A549 (cell line): ENCODE measurements around the gene SCAMP2. TPM values are rescaled to one million over a fixed set of nuclear protein-coding genes. Genes with fewer than 3 reads are reported as not detected.
A peak's percentile ranks its signal among the peaks of the same experiment; 100 is the strongest.

Experiments
- ATAC-seq, 2 experiments: fragments of 200-7000 bp in 1 of 2; fragments of >200 bp in 1 of 2; cut with Nextera tagmentation in 1 of 2; cut with Tn5 transposase in 1 of 2; 3 replicates each; pipeline versions ENCODE4 v1.8.0 to v1.9.1; 2018 to 2020; ENCODE audit warnings: mild to moderate bottlenecking in 1 of 2, moderate library complexity in 1 of 2
- CTCF ChIA-PET: fragments of 300-600 bp; sonication (Branson Sonifier 250); formaldehyde crosslinking; extraction: SDS; loops from one replicate; lab custom pipeline; 2021; ENCODE audit warnings: antibody characterized with exemption, inconsistent platforms; lab: Yijun Ruan, JAX
- POLR2A ChIA-PET: fragments of 350-600 bp; formaldehyde crosslinking; extraction: SDS; loops from one replicate; lab custom pipeline; 2021; ENCODE audit warnings: antibody characterized with exemption, inconsistent platforms; lab: Yijun Ruan, JAX
- DNase-seq, 2 experiments: peaks; one replicate each; pipeline versions ENCODE4 v3.0.0 to v3.0.0-alpha.2; 2011 to 2016; ENCODE audit warnings: low read depth in 1 of 2, low spot score in 1 of 2
- FAIRE-seq: peaks from 2 replicates; lab custom pipeline; 2011; peaks lifted over from hg19 to GRCh38; lab: Jason Lieb, UNC
- H3K27ac ChIP-seq, 2 experiments: fragments of >200 bp; sonication (Bioruptor Twin); formaldehyde crosslinking; 3 replicates each; pipeline ENCODE4 v1.5.1; 2016 to 2017
- H3K4me1 ChIP-seq: fragments of >200 bp; sonication (Bioruptor Twin); formaldehyde crosslinking; 3 replicates; pipeline ENCODE4 v1.6.1; 2016
- H3K4me2 ChIP-seq: fragments of >200 bp; sonication (Bioruptor Twin); formaldehyde crosslinking; 3 replicates; pipeline ENCODE4 v1.6.1; 2016
- H3K4me3 ChIP-seq: fragments of >200 bp; sonication (Bioruptor Twin); formaldehyde crosslinking; 3 replicates; pipeline ENCODE4 v1.5.1; 2016
- H3K9me3 ChIP-seq: fragments of >200 bp; sonication (Bioruptor Twin); formaldehyde crosslinking; 3 replicates; pipeline ENCODE4 v1.6.1; 2016
- ATOH8 ChIP-seq: fragments of 250-450 bp; sonication (Bioruptor Pico); IDR thresholded peaks from 2 replicates; pipeline ENCODE4 v1.5.0; 2020; ENCODE audit warnings: low read depth, mild to moderate bottlenecking, moderate library complexity
- BCL3 ChIP-seq: fragments of >200 bp; sonication (Bioruptor Twin); formaldehyde crosslinking; IDR thresholded peaks from 3 replicates; pipeline ENCODE4 v1.6.1; 2016
- BHLHE40 ChIP-seq: IDR thresholded peaks from 2 replicates; pipeline ENCODE4 v1.6.1; 2012; ENCODE audit warnings: low read depth, low read length, inconsistent platforms
- CHD4 ChIP-seq: fragments of 200-600 bp; sonication (generic); IDR thresholded peaks from 2 replicates; pipeline ENCODE4 v1.6.1; 2016; ENCODE audit warnings: antibody characterized with exemption, mild to moderate bottlenecking, borderline replicate concordance
- CTCF ChIP-seq: fragments of >200 bp; sonication (Bioruptor Twin); formaldehyde crosslinking; IDR thresholded peaks from 3 replicates; pipeline ENCODE4 v1.5.1; 2016
- EHF ChIP-seq: fragments of 250-450 bp; sonication (Bioruptor Pico); IDR thresholded peaks from 2 replicates; pipeline ENCODE4 v1.5.0; 2020; ENCODE audit warnings: mild to moderate bottlenecking
- HOXA7 ChIP-seq: fragments of 250-450 bp; sonication (Bioruptor Pico); IDR thresholded peaks from 2 replicates; pipeline ENCODE4 v1.5.0; 2020; ENCODE audit warnings: mild to moderate bottlenecking, moderate library complexity
- JUNB ChIP-seq: fragments of >200 bp; sonication (Bioruptor Twin); formaldehyde crosslinking; IDR thresholded peaks from 2 replicates; pipeline ENCODE4 v1.6.1; 2016
- KDM5A ChIP-seq: fragments of 200-600 bp; sonication (generic); IDR thresholded peaks from 2 replicates; pipeline ENCODE4 v1.6.1; 2016; ENCODE audit warnings: antibody characterized with exemption, mild to moderate bottlenecking
- NPAS2 ChIP-seq: fragments of 250-450 bp; sonication (Bioruptor Pico); IDR thresholded peaks from 2 replicates; pipeline ENCODE4 v1.8.0; 2022; ENCODE audit warnings: mild to moderate bottlenecking, moderate library complexity, borderline replicate concordance
- POLR2A ChIP-seq: IDR thresholded peaks from 2 replicates; pipeline ENCODE4 v1.6.1; 2012; ENCODE audit warnings: mild to moderate bottlenecking, low read length
- POLR2AphosphoS2 ChIP-seq: conservative IDR thresholded peaks from 2 replicates; pipeline ENCODE4 v1.6.1; 2012; ENCODE audit warnings: low read length, improper control_type of control experiment, inconsistent platforms
- RAD21 ChIP-seq, 2 experiments: fragments of >200 bp in 1 of 2; sonication (Bioruptor Twin) in 1 of 2; formaldehyde crosslinking in 1 of 2; IDR thresholded peaks in 1 of 2; conservative IDR thresholded peaks in 1 of 2; 2 replicates in 1 of 2; 3 replicates in 1 of 2; pipeline ENCODE4 v1.6.1; 2012 to 2018; ENCODE audit warnings: inconsistent platforms in 1 of 2
- RARB ChIP-seq: fragments of 250-450 bp; sonication (Bioruptor Pico); IDR thresholded peaks from 2 replicates; pipeline ENCODE4 v1.8.0; 2021; ENCODE audit warnings: mild to moderate bottlenecking, moderate library complexity
- RFX5 ChIP-seq: fragments of 450-650 bp; IDR thresholded peaks from 2 replicates; pipeline ENCODE4 v1.7.1; 2014; ENCODE audit warnings: antibody characterized with exemption, mild to moderate bottlenecking, moderate library complexity
- RNF2 ChIP-seq: fragments of 200-600 bp; sonication (generic); IDR thresholded peaks from 2 replicates; pipeline ENCODE4 v1.6.1; 2016; ENCODE audit warnings: low read depth, mild to moderate bottlenecking, antibody characterized with exemption, moderate library complexity, borderline replicate concordance
- SREBF2 ChIP-seq: fragments of 450-650 bp; IDR thresholded peaks from 2 replicates; pipeline ENCODE4 v1.6.1; 2014; ENCODE audit warnings: mild to moderate bottlenecking, moderate library complexity
- TFCP2L1 ChIP-seq: fragments of 250-450 bp; sonication (Bioruptor Pico); IDR thresholded peaks from 2 replicates; pipeline ENCODE4 v1.5.0; 2021; ENCODE audit warnings: mild to moderate bottlenecking
- TP53 ChIP-seq: fragments of 250-450 bp; sonication (Bioruptor Pico); IDR thresholded peaks from 2 replicates; pipeline ENCODE4 v1.5.0; 2021; ENCODE audit warnings: mild to moderate bottlenecking, moderate library complexity
- ZFP36 ChIP-seq: fragments of 450-650 bp; IDR thresholded peaks from 2 replicates; pipeline ENCODE4 v1.6.1; 2014; ENCODE audit warnings: borderline replicate concordance; ENCODE audit not compliant: partially characterized antibody
- ZNF302 ChIP-seq: fragments of 250-450 bp; sonication (Bioruptor Pico); IDR thresholded peaks from 2 replicates; pipeline ENCODE4 v1.9.0; 2021; ENCODE audit warnings: inconsistent platforms, mild to moderate bottlenecking, moderate library complexity
- WGBS: methylation state at CpG from one replicate; pipeline ENCODE4 v1.1.6; 2017; ENCODE audit errors: missing lambda C conversion rate; 5-methylcytosine and 5-hydroxymethylcytosine counted together
- polyA plus RNA-seq, 4 experiments: library from polyadenylated mRNA; depleted of rRNA in 3 of 4; stranded (reverse); fragments of >200 nt; fragmentation: RNase III in 1 of 4; extraction: RNeasy Plus Mini Kit Qiagen cat#74134 plus additional on column Dnase treatment in 1 of 4; gene quantifications; 2 replicates in 3 of 4; 3 replicates in 1 of 4; pipeline ENCODE4 v1.2.3, GENCODE V29; 2011 to 2017

The SCAMP2 gene
- polyA plus RNA-seq, 2 of the 4 experiments (the other 2 are of a cell fraction): 41.5 to 128 TPM

DNA sequence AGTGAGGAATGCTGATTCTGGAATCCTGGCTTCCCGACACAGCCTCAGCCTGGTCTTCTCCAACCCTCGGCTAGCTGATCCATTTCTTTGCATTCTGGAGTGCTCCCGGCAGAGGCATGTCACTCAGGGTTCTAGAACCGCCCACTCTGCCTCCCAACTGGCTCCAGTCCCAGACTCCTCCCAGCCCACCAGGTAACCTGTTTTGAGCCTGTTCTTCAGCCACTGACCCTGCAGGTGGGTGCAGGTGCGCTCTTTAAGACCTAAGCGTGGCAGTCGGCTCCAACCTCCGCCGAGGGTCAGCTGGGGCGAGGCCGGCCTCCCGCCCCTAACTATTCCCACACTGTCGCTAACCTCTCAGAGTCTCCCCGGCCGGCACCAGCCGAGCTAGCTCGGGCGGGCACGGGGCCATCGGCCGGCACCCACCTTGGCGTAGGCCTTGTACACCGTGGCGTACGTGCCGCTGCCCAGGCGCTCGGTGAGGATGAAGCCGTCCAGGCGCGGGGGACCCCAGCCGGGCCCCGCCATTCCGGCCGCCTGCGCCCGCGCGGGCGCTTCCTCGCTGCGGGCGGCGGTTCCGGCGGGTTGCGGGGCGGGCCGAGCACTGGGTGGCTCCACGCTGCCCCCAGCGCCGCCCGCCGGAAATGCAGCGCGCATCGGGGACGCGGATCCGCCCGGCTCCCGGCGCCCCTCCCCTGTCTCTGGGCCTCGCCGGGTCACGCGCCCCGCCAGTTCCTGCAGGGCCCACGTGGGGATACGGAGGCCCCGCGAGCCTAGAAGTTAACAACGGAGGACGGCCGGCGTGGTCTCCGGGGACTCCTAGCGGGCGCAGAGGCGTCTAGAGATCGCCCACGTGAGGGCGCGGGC lies 30.4 kb downstream of the SCAMP2 start, which contains the start of gene ULK3 (continued):
- TF ChIP-seq BCL3: peak; percentile 89
- TF ChIP-seq POLR2A: peak; percentile 88
- no peak for TF ChIP-seq HOXA7 (CRISPR knock-in tag)
- TF ChIP-seq ZNF302 (CRISPR knock-in tag): no peak
- peak; percentile 78 for TF ChIP-seq CTCF
- TF ChIP-seq CHD4: no peak
- TF ChIP-seq NPAS2: peak; percentile 63
- no peak for TF ChIP-seq KDM5A
- no peak for TF ChIP-seq JUNB
- TF ChIP-seq RFX5: no peak; the same call in 1 of the 2 replicates
- TF ChIP-seq RAD21 (conservative IDR thresholded peaks at IDR 0.05 in 1 of 2, IDR thresholded peaks at IDR 0.05 in 1 of 2): no peak; a peak in 1 of 5 replicates

DNA sequence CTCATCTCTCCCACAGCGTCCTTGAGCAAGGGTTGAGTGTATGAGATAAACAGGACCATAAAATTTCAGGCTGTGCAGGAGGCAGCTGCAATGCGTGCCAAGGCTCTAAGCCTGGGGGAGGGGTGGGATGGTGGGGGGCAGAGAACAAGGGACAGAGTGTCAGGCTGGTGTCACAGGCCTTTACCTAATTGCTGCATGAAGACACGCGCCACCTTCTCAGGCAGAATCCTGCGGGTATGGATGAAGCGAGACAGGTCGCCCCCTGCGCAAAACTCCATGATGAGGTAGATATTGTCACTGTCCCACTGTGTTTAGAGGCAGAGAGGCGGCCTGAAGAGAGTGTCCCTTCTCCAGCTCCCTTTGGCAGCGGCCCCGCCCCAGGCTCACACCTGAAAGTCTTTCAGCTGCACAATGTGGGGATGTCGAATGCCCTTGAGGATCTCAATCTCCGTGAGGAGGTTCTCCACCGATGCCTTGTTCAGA lies 31.2 kb downstream of the SCAMP2 start:
- Histone ChIP-seq H3K27ac (peak overlapping the region in 1 of 2 experiments; percentile 95; a peak in 4 of 6 replicates), H3K9me3 (no peaks in the 10 kb centered on the region), H3K4me3 (peak overlapping the region; percentile 66), H3K4me2 (peak overlapping the region; percentile 88), H3K4me1 (peaks cover 13% of the 10 kb centered on the region)
- DNase-seq: no peak
- ChIA-PET POLR2A (interaction anchor here (0.6 kb wide), 1 partner anchor 57 kb away, joined by 4 read pairs; no protein-coding TSS in a partner anchor), CTCF (interaction anchor here (1.4 to 66.7 kb wide), 6 partner anchors 9 to 59 kb away, joined by 4 to 1908 read pairs (median 8); partner anchors contain the start of genes CPLX3, CSK and LMAN1L)
- no peak for ATAC-seq
- TF ChIP-seq RARB (CRISPR knock-in tag): no peak
- no peak for TF ChIP-seq CTCF
- TF ChIP-seq BCL3: no peak
- no peak for TF ChIP-seq POLR2AphosphoS2
- TF ChIP-seq ATOH8 (CRISPR knock-in tag): no peak
- TF ChIP-seq ZFP36: no peak
- TF ChIP-seq TP53: no peak
- TF ChIP-seq TFCP2L1 (CRISPR knock-in tag): no peak
- TF ChIP-seq RNF2: no peak
- TF ChIP-seq BHLHE40: no peak
- no peak for TF ChIP-seq EHF (CRISPR knock-in tag)
- no peak for TF ChIP-seq SREBF2
- 84% methylated on average over 14 of the region's 14 CpGs for WGBS
- no peak for FAIRE-seq
